Measurements from ENCODE around the gene COX20.

GRCh38 chr1:244826712-244827111, 8.7 kb upstream of the COX20 start:
- TF ChIP-seq CTCF (conservative IDR thresholded peaks at IDR 0.05 in 1 of 2, IDR thresholded peaks at IDR 0.05 in 1 of 2; ENCODE audit: low read depth in 1 of 2, low read length in 2 of 2) (no peak), EZH2 (IDR thresholded peaks at IDR 0.05; ENCODE audit: low read length, missing control alignments) (no peak)

All from fibroblast of lung (primary cell).